HG02840 (cell line): Measurements from ENCODE around the gene TFDP1.
"Not testable (repeated sequence)": the region's sequence is repeated elsewhere in the genome, so short reads cannot be mapped to it uniquely, and the experiment has no call there.

ENCODE experiments used
- ATAC-seq: cut with Tn5 transposase; IDR thresholded peaks from one replicate; pipeline ENCODE4 v1.9.1; 2021; ENCODE audit warnings: mild to moderate bottlenecking, moderate library complexity, moderate number of reproducible peaks; ENCODE audit not compliant: unreplicated experiment, low FRiP score

The TFDP1 gene

GRCh38 chr13:113610266-113610665 is 25.7 kb downstream of the TFDP1 start:
- no peak for ATAC-seq

DNA sequence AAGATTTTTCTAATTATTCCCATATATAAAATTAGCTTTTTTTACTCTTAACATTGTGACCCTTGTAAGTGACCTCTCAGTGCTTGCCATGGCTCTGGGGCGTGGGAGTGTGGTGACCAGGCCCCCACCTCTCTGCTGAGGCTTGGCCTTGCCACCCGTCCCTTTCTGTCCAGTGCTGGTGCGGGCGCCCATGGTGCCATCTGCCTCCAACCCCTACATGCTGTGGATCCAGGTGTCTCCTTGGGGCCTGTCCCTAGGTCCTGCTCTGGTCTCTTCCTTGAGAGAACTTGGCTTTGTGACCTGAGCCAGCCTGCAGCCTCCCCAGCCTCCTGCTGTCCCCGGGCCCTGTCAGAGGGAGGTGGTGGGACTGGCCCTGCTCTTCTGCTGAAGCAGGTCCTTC is 27.4 kb downstream of the TFDP1 start:
- ATAC-seq = no peak

GRCh38 chr13:113612607-113613006 is 28.1 kb downstream of the TFDP1 start:
- ATAC-seq = no peak

- ATAC-seq = no peak
These were observed 29.3 kb downstream of the TFDP1 start for GRCh38 chr13:113613789-113614379.

- ATAC-seq = no peak
These were observed 31.8 kb downstream of the TFDP1 start for GRCh38 chr13:113616281-113616906.

DNA sequence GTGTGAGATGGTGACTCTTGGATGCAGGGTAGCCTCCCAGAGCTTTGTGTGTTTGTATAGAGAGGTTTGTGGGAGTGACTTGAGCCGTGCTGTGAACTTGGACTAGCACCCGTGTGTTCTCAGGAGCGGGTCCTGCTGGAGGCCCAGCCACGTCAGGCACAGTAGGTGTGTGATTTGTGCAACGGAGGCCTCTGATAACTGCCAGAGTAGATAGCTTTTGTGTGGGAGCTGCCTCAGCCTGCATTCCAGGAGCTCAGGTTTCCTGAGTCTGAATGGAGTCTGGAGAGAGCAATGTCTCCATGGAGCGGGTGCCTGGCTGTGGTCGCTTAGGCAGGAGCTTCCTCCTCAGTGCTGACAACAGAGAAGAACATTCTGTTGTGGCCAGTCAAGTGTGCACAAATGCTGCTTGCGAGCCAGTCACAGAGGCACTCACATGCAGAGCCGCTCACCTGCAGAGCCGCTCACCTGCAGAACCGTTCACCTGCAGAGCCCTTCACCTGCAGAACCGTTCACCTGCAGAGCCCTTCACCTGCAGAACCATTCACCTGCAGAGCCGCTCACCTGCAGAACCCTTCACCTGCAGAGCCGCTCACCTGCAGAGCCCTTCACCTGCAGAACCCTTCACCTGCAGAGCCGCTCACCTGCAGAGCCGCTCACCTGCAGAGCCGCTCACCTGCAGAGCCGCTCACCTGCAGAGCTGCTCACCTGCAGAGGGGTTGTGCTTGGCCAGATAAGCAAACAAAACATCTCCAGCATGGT is 32.6 kb downstream of the TFDP1 start:
- no peak for ATAC-seq

GRCh38 chr13:113617961-113618360 is 33.4 kb downstream of the TFDP1 start:
- ATAC-seq = no peak

DNA sequence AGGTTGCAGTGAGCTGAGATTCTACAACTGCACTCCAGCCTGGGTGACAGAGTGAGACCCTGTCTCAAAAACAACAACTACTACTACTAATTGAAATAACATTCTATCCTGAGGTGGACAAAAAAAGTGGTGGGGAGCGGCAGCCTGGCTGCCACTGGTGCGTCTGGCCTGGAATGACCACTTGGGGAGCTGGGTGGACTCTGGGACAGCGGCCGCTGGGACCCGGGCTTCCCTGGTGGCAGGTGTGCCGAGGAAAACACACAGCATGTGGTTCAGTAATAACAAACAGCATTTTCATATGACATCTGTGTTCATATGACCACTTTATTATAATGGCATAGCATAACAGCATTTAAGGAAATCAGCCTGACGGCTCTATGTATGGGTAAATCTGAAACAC is 33.9 kb downstream of the TFDP1 start:
- no peak for ATAC-seq

DNA sequence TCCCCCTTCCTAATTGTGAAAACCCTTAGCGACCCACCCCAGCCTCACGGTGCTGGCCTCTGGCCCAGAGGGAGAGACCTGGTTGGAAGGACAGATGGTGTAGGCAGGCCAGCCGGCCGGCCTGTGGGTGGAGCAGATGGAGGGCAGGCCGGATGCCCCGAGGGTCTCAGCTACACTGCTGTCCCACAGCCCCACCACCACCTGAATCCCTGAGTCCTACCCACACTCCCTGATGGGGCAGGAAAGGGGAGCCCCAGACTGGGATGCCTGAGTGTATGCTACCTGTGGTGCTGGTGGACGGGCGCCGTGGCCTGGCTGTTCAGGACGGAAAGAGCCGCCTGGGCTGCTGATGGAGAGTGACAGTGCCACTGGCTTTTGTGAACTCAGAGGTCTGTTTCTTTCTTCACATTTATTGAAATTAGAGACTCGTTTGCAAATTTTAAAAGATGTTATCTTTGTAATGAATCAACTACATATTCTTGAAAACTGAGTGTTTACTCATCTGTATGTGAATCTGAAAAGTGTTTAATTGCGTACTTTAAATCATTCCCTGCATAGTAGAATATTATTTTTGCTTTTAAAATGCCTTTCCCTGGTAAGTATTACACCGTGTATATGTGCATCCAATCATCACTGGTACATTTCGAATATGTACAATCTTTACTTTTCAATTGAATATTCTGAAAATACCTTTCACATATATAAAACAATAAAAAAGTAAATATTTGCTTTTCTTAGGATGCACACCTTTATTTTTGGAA is 35.7 kb downstream of the TFDP1 start:
- no peak for ATAC-seq

GRCh38 chr13:113621046-113621445 is 36.5 kb downstream of the TFDP1 start:
- ATAC-seq = no peak

DNA sequence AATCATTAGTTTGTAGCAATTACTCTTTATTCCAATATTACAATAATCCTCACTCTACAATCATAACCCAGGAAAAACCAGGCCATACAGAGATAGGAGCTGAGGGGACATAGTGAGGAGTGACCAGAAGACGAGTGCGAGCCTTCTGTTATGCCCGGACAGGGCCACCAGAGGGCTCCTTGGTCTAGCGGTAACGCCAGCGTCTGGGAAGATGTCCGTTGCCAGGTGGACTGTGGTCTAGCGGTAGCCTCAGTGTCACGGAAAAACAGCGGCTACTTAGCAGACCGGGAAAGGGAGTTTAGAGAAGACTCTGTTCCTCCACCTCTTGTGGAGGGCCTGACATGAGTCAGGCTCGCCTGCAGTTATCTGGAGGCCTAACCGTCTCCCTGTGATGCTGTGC is 36.9 kb downstream of the TFDP1 start:
- not testable (repeated sequence) for ATAC-seq

- ATAC-seq = not testable (repeated sequence)
These were observed 37.5 kb downstream of the TFDP1 start for GRCh38 chr13:113621986-113622550.

- ATAC-seq = no peak
These were observed 38.4 kb downstream of the TFDP1 start for GRCh38 chr13:113622791-113623490.

GRCh38 chr13:113623491-113624234 is 39.1 kb downstream of the TFDP1 start:
- ATAC-seq = no peak

DNA sequence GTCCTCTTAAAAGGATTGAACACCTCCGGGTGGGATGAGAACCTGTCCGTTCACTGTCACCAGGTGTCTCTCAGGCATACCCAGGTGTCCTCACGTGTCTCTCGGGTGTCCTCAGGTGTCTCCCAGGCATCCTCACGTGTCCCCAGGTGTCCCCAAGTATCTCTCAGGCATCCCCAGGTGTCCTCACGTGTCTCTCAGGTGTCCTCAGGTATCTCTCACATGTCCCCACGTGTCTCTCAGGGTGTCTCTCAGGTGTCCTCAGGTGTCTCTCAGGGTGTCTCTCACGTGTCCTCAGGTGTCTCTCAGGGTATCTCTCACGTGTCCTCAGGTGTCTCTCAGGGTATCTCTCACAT is 39.7 kb downstream of the TFDP1 start:
- ATAC-seq = no peak

DNA sequence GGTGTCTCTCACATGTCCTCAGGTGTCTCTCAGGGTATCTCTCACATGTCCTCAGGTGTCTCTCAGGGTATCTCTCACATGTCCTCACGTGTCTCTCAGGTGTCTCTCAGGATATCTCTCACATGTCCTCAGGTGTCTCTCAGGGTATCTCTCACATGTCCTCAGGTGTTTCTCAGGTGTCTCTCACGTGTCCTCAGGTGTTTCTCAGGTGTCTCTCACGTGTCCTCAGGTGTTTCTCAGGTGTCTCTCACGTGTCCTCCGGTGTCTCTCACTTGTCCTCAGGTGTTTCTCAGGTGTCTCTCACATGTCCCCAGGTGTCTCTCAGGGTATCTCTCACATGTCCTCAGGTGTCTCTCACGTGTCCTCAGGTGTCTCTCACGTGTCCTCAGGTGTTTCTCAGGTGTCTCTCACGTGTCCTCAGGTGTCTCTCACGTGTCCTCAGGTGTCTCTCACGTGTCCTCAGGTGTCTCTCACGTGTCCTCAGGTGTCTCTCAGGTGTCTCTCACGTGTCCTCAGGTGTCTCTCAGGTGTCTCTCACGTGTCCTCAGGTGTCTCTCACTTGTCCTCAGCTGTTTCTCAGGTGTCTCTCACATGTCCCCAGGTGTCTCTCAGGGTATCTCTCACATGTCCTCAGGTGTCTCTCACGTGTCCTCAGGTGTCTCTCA is 40.2 kb downstream of the TFDP1 start:
- ATAC-seq = not testable (repeated sequence)

DNA sequence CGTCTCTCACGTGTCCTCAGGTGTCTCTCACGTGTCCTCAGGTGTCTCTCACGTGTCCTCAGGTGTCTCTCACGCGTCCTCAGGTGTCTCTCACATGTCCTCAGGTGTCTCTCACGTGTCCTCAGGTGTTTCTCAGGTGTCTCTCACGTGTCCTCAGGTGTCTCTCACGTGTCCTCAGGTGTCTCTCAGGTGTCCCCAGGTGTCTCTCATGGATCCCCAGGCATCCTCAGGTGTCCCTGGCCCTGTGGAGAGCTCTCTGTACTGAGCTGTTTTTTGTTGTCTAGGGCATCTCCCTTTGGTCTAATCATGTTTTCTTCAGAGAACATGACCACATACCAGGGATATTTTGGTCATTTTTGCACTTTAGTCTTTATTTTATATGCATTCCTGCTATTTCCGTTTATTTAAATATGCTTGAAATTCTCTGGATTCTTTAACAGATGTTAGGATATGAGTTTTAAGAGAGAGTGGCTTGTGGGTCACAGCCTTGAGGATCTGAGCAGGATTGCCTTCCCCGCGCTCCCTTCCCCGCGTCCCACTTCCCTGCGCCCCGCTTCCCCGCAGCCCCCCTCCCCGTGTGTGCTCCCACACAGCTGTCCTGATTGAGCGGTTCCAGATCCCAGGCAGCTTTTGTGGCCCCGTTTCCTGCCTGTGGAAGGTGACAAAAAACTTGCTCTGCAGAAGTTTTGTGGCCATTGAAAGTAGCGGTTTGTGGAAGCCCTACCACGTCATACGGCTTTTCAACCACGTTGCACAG is 41.6 kb downstream of the TFDP1 start:
- ATAC-seq = no peak

GRCh38 chr13:113627136-113627535 is 42.6 kb downstream of the TFDP1 start:
- ATAC-seq = no peak
